GM12891 (cell line): ENCODE data around the gene PGM2.

Experiments
- PAX5 ChIP-seq: IDR thresholded peaks from 2 replicates; pipeline ENCODE4 v1.6.1; 2011; ENCODE audit warnings: low read length, moderate library complexity, mild to moderate bottlenecking; ENCODE audit not compliant: insufficient read depth, severe bottlenecking
- POLR2A ChIP-seq: IDR thresholded peaks from 2 replicates; pipeline ENCODE4 v1.6.1; 2011; ENCODE audit warnings: low read depth, low read length, control low read depth
- POLR2AphosphoS5 ChIP-seq: IDR thresholded peaks from 2 replicates; pipeline ENCODE4 v1.6.1; 2011; ENCODE audit warnings: low read depth, low read length, control low read depth
- POU2F2 ChIP-seq: IDR thresholded peaks from 2 replicates; pipeline ENCODE4 v1.6.1; 2011; ENCODE audit warnings: low read depth, mild to moderate bottlenecking, control low read depth, low read length, moderate library complexity
- SPI1 ChIP-seq: IDR thresholded peaks from 2 replicates; pipeline ENCODE4 v1.6.1; 2011; ENCODE audit warnings: low read depth, low read length, control low read depth
- TAF1 ChIP-seq: IDR thresholded peaks from 2 replicates; pipeline ENCODE4 v1.6.1; 2011; ENCODE audit warnings: low read depth, low read length, control low read depth

DNA sequence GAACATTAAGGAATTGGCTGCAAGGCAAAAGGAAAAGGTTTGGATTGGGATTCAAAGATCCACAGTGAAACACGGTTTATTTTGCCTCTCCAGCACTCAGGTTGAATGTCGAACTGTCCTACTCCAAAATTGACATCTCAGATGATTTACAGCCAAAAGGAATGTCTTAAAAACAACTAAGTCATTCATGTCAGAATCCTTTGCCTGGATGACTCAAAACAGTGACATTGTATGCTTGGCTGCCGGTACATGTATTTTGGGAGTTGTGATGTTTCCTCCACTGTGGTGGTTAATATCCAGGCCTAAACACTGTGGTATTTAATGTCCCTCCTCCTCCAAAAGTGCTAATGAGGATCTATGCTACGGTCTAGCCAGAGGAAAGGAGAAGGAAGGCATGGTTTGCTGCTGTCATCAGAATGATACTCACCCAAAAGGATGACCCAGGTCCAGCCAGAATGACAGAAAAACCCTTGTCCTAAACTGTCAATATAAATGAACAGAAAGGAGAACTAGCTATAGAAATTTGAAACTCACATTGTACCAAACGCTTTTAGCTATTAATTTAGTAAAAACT lies 20.9 kb downstream of the PGM2 start:
- TF ChIP-seq POLR2A (no peak), POLR2AphosphoS5 (no peak), TAF1 (no peak), PAX5 (no peak), SPI1 (no peak), POU2F2 (no peak)
